GM10266 (cell line): ENCODE measurements around the gene NIPAL3.

Experiments
- DNase-seq: peaks from one replicate; pipeline ENCODE4 v3.0.0; 2012; ENCODE audit errors: extremely low spot score
- TF ChIP-seq, protein P1 (sequence below): IDR thresholded peaks from 2 replicates; pipeline ENCODE4 v1.5.1; 2012; ENCODE audit warnings: mild to moderate bottlenecking, low read depth; ENCODE audit not compliant: control insufficient read depth, insufficient read depth; ENCODE audit errors: missing control alignments

Gene NIPAL3

DNA sequence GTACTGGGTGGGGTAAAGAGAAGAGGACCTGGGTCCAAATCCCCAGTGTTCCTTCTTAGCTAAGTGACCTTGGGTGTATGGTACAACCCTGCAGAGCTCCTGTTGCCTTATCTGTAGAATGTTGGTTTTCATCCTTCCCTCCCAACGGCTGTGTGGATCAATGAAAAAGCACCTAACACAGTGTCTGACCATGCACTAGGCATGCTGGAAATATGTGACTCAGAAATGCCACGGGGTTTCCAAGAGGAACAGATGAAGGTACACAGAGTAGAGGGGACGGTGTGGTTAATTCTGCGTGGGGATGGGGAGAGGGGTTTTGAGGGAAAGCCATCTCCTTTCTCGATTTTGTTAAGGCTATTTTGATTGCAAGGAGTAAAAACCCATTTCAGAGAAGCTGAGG is 8.6 kb downstream of the NIPAL3 start:
- TF ChIP-seq, protein P1, sequence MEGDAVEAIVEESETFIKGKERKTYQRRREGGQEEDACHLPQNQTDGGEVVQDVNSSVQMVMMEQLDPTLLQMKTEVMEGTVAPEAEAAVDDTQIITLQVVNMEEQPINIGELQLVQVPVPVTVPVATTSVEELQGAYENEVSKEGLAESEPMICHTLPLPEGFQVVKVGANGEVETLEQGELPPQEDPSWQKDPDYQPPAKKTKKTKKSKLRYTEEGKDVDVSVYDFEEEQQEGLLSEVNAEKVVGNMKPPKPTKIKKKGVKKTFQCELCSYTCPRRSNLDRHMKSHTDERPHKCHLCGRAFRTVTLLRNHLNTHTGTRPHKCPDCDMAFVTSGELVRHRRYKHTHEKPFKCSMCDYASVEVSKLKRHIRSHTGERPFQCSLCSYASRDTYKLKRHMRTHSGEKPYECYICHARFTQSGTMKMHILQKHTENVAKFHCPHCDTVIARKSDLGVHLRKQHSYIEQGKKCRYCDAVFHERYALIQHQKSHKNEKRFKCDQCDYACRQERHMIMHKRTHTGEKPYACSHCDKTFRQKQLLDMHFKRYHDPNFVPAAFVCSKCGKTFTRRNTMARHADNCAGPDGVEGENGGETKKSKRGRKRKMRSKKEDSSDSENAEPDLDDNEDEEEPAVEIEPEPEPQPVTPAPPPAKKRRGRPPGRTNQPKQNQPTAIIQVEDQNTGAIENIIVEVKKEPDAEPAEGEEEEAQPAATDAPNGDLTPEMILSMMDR: no peak

DNA sequence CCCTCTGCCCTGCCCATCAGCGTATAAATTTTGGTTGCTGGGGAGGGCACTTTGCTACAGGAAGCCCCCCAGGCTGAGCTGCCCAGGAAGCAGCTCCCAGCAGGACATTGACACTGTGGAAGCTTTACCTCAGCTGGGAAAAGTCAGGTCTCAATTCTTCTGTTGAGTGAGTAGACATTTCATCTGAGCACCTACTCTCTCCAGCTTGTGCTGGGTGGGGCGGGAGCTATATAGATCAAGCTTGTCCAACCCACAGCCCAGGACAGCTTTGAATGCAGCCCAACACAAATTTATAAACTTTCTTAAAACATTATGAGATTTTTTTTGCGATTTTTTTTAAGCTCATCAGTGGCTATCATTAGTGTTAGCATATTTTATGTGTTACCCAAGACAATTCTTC is 9.4 kb downstream of the NIPAL3 start:
- no peak for DNase-seq
- TF ChIP-seq, protein P1: no peak

More for the DNA sequence above, 8.6 kb downstream of the NIPAL3 start:
- DNase-seq: no peak

DNA sequence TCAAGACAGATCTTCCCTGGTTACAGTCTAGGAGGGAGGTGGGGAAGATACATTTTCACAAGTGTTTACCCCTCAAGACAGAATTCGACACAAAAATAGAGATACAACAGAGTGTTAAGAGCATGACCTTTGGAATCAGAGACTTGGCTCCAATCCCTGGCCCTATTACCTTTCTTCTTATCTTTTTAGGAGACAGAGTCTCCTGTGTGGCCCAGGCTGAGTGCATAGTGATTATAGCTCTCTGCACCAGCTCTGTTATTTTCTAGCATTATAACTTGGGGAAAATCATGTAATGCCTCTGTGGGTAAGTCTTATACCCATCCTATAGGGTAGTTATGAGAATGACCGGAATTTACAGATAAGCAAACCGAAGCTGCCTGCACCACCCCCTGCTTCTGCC is 9.8 kb downstream of the NIPAL3 start:
- DNase-seq: no peak
- TF ChIP-seq, protein P1: no peak

DNA sequence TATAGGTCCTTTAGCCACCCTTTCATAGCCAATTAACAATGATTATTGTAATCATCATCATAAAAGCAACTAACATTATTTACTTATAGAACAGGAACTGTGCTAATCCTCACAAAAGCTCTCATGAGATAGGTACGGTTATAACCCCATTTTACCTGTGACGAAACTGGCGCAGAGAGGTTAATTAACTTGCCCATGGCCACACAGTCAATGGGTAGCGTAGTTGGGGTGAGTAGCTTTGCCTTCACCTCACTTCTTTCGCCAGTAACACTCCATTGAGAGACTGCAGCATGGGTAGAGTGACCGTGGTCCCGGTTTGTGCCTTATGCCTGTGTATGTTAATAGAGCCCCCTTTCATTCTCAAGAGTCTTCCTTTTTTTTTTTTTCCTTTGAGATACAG is 10.3 kb downstream of the NIPAL3 start:
- TF ChIP-seq, protein P1: no peak
- no peak for DNase-seq

DNA sequence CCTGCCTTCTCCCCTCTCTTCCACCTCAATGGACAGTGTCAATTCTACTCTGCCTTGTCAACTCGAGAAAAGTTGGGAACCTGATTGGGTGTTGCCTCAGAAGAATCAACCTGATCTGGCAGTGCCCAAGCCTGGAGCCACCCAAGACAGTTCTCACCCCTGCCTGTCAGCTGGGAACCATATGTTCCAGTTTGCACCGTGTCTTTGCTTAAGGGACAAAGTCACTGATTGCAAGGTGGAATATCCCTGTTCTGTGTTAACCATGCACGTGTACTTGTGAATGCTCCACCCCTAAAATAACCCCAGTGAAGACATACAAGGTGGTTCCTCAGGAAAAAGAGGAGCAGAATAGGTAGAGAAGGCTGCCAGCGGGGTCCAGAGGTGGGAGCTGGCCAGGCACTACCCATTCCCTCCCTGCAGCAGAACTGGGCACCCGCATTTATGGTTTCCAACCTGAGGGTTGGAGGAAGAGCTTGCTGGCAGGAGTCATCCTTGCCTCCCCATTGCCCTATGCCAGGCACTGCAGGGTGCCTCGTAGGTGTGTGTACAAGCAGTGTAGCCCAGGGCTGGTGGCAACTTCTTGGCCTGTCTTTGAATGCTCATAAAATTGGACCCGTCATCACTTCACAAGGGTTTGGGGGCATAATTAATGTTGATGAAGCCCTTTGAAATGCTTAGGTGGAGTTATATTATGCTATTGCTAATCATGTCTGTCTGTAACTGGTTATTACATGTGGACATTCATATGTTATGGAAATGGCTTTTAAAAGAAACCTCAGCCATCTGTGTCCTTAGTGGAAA is 11.3 kb downstream of the NIPAL3 start:
- TF ChIP-seq, protein P1: no peak
- no peak for DNase-seq

DNA sequence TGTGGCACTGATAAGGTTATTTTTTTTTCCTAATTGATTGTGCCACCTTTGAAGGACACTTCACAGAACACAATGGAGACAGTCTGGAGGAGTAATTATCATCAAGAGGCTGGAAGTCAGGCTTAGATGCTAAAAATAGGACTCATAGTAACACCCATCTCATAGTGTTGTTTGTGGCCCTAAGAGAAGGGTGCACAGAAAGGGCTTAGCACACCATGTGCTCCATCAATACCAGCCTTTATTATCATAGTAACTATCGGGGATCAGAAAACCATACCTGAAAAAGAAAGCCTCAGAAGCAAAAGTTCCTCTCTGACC is 11.9 kb downstream of the NIPAL3 start:
- TF ChIP-seq, protein P1: no peak
- DNase-seq: no peak

DNA sequence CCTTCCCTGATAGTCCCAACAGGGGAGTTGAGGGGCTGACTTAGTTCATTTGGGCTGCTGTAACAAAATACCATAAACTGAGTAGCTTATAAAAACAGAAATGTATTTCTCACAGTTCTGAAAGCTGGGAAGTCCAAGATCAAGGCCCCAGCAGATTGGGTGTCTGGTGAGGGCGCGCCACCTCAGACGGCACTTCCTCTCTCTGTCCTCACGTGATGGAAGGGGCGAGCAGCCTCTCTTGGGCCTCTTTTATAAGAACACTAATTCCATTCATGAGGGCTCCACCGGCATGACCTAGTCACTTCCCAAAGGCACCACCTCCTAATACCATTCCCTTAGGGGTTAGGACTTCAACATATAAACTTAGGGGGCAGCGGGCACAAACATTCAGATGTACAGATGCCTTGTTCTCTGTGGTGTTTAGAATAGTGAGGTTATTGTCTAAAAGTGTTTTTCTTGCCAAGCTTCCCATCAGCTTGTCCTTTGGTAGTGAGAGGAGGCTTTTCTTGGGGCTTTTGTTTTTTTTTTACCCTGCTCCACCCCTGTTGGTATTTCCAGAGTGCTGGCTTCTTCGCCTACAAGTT is 20.3 kb downstream of the NIPAL3 start:
- no peak for DNase-seq
- TF ChIP-seq, protein P1: no peak
